GM12865 (cell line): ENCODE measurements around the gene TGM1.
A peak's percentile ranks its signal among the peaks of the same experiment; 100 is the strongest.

Experiments
- DNase-seq: peaks from one replicate; pipeline ENCODE4 v3.0.0; 2010; ENCODE audit warnings: low read depth
- H3K4me3 ChIP-seq: 2 replicates; pipeline ENCODE4 v1.5.1; 2011; ENCODE audit warnings: mild to moderate bottlenecking, low read depth, low read length, control low read depth
- TF ChIP-seq, protein P1 (sequence below): IDR thresholded peaks from 2 replicates; pipeline ENCODE4 v1.5.1; 2011; ENCODE audit warnings: low read length, control low read depth, low read depth, inconsistent platforms; ENCODE audit not compliant: insufficient read depth; ENCODE audit errors: missing control alignments

The TGM1 gene

DNA sequence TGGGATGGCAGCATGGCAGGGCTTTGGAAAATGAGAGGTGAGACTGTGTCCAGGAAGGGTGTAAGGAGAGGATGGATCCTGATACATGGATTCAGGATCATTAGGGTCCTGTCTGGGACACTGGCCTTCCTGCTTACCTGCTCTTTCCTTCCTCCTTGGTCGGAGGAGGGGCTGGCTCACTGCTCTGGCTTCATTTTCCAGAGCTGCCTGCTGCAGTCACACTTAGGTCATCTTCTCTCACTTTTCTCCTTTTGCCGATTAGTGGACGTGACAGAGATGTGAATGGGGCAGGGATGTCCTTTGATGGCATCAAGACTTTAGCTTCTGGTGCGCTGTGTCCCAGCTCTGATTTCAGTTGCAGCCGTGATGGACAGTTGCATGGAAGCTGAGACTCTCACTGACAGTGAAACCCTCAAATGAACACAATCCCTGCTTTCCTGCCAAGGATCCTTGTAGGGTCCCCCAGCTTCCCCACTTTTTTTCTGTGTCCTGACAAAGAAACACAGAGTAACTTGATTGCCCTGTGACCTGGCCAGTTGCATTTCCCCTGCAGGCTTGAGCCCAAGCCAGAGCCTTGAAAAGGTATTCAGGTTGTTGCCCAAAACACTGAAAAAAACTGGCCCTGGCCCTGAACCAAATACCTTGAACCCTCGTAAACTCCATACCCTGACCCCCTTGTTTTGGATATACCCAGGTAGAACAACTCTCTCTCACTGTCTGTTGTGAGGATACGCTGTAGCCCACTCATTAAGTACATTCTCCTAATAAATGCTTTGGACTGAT, 45.6 kb upstream of the TGM1 start:
- DNase-seq, result no peak
- TF ChIP-seq, protein P1, sequence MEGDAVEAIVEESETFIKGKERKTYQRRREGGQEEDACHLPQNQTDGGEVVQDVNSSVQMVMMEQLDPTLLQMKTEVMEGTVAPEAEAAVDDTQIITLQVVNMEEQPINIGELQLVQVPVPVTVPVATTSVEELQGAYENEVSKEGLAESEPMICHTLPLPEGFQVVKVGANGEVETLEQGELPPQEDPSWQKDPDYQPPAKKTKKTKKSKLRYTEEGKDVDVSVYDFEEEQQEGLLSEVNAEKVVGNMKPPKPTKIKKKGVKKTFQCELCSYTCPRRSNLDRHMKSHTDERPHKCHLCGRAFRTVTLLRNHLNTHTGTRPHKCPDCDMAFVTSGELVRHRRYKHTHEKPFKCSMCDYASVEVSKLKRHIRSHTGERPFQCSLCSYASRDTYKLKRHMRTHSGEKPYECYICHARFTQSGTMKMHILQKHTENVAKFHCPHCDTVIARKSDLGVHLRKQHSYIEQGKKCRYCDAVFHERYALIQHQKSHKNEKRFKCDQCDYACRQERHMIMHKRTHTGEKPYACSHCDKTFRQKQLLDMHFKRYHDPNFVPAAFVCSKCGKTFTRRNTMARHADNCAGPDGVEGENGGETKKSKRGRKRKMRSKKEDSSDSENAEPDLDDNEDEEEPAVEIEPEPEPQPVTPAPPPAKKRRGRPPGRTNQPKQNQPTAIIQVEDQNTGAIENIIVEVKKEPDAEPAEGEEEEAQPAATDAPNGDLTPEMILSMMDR, result no peak
- no peak overlapping the region for H3K4me3 ChIP-seq

DNA sequence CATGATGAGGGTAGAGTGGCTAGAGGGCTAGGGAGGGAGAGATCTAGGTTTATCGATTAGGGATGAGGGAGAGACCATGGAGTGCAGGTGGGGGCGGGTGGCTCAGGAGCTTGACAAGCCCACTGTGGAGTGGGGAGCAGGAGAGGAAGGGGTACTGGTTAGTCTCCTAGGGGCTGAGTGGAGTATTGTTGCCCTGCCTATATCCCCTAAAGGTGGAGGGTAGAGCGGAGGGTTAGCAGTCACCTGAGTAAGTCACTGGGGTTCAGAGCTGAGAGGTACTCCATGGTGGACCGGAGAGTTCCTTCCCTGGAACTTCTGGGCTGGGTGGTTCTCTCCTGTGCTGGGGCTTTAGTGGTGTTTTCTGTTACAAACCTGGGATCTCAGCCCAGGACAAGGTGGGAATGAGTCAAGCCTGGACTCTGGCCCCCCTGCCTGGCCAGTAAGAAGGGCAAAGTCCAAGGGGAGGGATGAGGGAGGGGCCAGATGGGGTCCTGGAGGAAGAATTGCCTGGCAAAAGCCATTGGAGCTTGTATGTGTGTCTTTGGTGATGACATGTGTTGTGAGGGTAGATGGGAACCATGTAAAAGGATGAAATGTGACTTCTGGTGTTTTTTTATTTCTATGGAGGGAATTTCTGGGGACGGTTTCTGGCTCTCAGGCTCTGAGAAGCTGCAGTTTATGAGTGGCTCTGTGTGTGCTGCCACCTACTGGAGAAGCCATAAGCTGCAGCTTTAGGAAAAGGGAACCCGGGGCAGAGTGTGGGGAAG, 44.8 kb upstream of the TGM1 start, which contains the start of gene CIDEB:
Gene CIDEB (minus strand): TSS at position 403 of the 767 bp plus-strand sequence. CDS start 119 bp downstream, at position 284.
- TF ChIP-seq, protein P1, result peak; percentile 91
- peak; percentile 76 for DNase-seq
- no peak within 1 kb of the TSS for H3K4me3 ChIP-seq

DNA sequence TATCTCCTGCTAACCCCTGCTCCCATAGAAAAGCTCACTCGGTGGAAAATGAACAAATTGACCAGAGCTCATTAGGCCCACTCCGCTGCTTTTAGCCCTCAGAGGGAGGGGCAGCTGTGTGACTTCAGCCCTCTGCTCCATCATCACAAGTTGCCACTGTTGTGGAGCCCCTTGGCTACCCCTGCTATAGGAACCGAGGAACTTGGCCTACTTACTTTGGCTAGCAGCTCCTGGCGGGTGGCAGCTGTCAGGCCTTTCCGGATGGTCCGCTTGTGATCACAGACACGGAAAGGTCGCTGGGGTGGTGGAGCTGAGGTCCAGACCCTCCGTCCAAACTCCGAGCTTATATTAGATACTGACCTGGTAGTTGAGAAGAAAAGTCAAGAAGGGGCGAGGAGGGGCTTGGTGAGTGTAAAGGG, 44.2 kb upstream of the TGM1 start:
- TF ChIP-seq, protein P1, result no peak
- DNase-seq, result no peak
- no peak overlapping the region for H3K4me3 ChIP-seq

DNA sequence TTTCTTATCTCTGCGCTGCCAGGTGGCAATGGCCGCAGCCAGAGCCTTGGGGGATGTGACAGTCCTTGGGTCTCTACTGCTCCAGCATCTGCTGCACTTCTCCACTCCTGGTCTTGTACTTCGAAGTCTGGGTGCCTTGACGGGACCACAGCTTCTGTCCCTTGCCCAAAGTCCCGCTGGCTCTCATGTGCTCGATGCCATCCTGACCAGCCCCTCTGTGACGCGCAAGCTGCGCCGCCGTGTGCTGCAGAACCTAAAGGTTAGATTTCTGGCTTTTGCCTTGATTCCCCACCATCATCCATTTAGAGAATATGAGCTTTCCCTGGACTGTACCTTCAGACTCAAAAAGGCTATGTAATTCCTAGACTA, 41.0 kb upstream of the TGM1 start:
- H3K4me3 ChIP-seq, result no peak overlapping the region
- DNase-seq, result no peak
- TF ChIP-seq, protein P1, result no peak

DNA sequence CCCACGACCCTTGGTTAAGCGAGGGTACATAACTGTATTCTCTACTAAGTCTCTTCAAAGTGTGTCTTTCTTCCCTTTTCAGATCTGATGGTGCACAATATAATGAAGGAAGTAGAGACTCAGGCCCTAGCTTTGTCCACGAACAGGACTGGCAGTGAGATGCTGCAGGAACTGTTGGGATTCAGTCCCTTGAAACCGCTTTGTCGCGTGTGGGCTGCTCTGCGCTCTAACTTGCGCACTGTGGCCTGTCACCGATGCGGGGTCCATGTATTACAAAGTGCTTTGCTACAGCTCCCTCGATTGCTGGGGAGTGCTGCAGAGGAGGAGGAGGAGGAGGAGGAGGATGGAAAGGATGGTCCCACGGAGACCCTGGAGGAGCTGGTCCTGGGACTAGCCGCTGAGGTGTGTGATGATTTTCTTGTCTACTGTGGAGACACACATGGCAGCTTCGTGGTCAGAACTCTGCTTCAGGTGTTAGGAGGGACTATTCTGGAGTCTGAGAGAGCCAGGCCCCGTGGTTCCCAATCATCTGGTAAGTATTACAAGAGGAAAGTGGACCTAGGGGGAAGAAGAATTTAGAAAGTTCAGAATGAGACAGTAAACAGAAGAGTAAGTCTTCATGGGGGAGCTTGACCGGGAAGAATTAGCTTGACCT, 37.5 kb upstream of the TGM1 start:
- DNase-seq, result no peak
- TF ChIP-seq, protein P1, result no peak
- H3K4me3 ChIP-seq, result peak overlapping the region; percentile 72

DNA sequence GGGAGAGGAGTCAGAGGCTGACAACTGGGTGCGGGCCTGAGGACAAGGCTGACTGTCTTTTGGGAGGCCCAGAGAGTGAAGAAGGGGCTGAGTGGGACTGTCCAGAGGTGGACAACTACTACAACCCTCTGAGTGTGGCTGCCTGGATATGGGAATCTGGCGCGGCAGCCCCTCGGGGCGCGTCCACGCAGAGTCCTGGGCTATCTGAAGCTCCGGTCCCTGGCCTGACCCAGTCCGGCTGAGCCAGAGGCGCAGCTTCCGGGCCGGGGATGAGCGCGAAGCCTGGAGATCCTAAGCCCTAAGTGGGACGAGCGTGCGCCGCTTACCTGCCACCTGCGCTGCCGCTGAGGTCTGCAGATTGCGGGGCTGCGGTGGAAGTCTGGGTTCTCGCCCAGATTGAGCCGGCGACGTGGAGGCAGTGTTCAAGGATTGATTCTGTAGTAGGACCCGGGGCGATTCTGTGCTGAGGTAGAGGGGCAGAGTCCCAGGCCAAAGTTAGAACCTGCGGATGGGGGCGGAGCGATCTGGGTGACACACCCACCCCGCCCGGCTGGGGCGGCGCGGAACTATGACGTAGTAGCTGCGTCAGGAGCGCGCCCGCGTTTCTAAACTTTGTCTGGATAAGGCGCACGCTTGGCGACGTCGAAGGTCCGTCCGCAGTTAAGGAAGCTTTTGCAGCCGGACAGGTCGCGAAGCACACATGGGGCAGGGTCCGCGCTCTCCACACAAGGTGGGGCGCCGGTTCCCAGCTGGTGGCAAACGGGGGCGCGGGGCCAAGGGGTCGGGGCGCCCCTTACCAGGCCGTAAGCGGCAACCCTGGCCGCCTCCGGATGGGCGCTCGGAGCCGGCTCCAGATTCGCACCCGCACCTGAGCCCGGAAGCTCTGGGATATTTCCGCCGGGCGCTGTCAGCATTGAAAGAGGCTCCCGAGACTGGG, 36.5 kb upstream of the TGM1 start, which contains the start of the genes DHRS1 and NOP9:
Gene DHRS1 (minus strand): TSS at position 526 of the 937 bp plus-strand sequence. CDS start 674 bp downstream, outside the sequence.
Gene NOP9 (plus strand): TSS at position 596 of the 937 bp plus-strand sequence. CDS start 105 bp downstream, at position 701.
- peak; percentile 94 for DNase-seq
- H3K4me3 ChIP-seq, result peak within 1 kb of the TSS; percentile 72
- TF ChIP-seq, protein P1, result no peak
